Activated naive CD4-positive, alpha-beta T cell treated with anti-CD3 and anti-CD28 coated beads for 36 hours (primary cell): ENCODE results near the gene PLGLB2. TPM values are rescaled to one million over a fixed set of nuclear protein-coding genes. Genes with fewer than 3 reads are reported as not detected.
"Not testable (repeated sequence)": the region's sequence is repeated elsewhere in the genome, so short reads cannot be mapped to it uniquely, and the experiment has no call there.

Experiments
- CTCF ChIA-PET: fragments of 350-600 bp; sonication (Branson Sonifier 250); formaldehyde crosslinking; loops from one replicate; lab custom pipeline; 2021; ENCODE audit warnings: antibody characterized with exemption; lab: Charles Lee
- DNase-seq: peaks from one replicate; pipeline ENCODE4 v3.0.0-alpha.2; 2020
- H3K27ac Mint-ChIP-seq: one replicate; pipeline ENCODE4 v1.8.0; 2021; ENCODE audit warnings: mild to moderate bottlenecking, mixed read lengths
- H3K27me3 Mint-ChIP-seq: one replicate; pipeline ENCODE4 v1.8.0; 2021; ENCODE audit warnings: low read depth, mixed read lengths
- H3K36me3 Mint-ChIP-seq: one replicate; pipeline ENCODE4 v1.8.0; 2021; ENCODE audit warnings: low read depth, mixed read lengths
- H3K4me1 Mint-ChIP-seq: one replicate; pipeline ENCODE4 v1.8.0; 2021; ENCODE audit warnings: low read depth, mixed read lengths
- H3K4me3 Mint-ChIP-seq: one replicate; pipeline ENCODE4 v1.8.0; 2021; ENCODE audit warnings: mild to moderate bottlenecking, moderate library complexity, mixed read lengths
- H3K9me3 Mint-ChIP-seq: one replicate; pipeline ENCODE4 v1.8.0; 2021; ENCODE audit warnings: mixed read lengths
- intact Hi-C: fragments of 100-400 bp; cut with micrococcal nuclease; formaldehyde crosslinking; loops from one replicate; pipeline ENCODE4 v1.15.1; 2023
- total RNA-seq, 2 experiments: library from RNA; stranded (reverse); gene quantifications; one replicate each; pipeline ENCODE4 v1.2.3, GENCODE V29; 2021

The PLGLB2 gene
- total RNA-seq, result under 1 TPM in 1 of 2 experiments, not detected in 1; 0.10 TPM

DNA sequence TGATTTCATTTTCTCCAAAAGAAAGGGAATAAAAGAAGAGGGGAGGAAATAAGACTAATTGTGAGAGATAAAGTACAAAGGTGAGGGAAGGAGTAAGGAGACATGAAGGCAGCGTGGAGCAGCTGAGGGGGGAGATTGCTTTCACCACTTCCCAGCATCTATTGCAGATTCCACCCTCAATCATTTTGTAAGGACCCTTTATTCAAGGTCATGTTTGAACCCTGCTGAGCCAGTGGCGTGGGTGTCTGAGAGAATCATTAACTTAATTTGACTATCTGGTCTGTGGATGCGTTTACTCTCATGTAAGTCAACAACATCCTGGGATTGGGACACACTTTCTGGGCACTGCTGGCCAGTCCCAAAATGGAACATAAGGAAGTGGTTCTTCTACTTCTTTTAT, at the start of gene PLGLB2:
PLGLB2 (plus strand) TSS at position 297 of the 400 bp plus-strand sequence; CDS start at position 364, 67 bp downstream.
- H3K4me1 Mint-ChIP-seq, DNase-seq, H3K36me3 Mint-ChIP-seq, H3K27ac Mint-ChIP-seq, intact Hi-C loops, H3K27me3 Mint-ChIP-seq, CTCF ChIA-PET, H3K4me3 Mint-ChIP-seq, H3K9me3 Mint-ChIP-seq: not testable (repeated sequence)

DNA sequence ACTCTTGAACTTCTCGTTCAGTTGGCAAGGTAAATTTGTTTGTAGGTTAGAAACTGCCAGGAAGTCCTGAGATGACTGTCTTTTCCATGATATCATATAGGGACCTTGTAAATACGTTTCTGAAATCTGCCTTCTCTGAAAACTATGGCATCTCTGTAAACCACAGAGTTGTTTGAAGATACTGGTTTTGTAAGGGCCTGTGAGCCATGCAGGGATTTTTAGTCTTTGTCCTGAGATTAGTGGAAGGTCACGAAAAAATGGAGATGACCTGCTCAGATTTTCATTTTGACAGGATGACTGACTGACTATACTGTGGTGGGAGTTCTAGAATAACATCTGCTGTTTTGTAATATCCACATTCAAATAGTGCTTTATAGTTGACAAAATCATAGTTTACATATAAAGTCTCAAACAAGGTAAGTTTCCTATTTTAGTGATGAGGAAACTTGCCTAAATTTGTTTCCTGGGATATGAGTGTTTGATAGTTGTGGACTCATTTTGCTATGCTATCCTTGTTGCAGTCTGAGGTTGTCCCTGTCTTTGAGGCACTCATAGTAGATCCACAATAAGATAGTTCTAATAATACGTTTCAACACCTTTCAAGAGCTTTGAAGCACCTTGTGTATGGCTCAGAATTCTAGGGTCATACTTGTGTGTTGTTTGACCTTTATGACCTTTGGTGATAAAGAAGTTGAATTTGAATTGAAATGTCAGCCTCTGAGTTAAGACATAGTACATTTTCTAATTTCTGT, 43.1 kb upstream of the PLGLB2 start:
- H3K36me3 Mint-ChIP-seq, H3K9me3 Mint-ChIP-seq, DNase-seq, CTCF ChIA-PET, H3K27me3 Mint-ChIP-seq, intact Hi-C loops, H3K4me1 Mint-ChIP-seq: not testable (repeated sequence)
- Mint-ChIP-seq H3K4me3 (peak overlapping the region; percentile 20), H3K27ac (peak overlapping the region; percentile 80)

DNA sequence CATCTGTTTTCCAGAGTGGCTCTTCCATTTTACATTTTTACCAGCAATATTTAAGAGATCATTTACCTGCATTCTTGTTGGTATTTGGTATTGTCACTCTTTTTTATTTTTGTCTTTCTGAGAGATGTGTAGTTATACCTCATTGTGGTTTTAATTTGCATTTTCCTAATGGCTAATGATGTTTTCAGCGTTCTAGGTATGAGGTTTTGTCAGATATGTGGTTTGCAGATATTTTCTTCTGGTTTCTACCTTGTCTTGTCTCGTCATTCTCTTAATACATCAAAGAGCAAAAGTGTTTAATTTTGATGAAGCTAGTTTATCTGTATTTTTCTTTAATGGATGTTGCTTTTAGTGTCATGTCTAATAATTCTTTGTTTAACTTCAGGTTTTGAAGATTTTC, 39.5 kb upstream of the PLGLB2 start:
- CTCF ChIA-PET, H3K27ac Mint-ChIP-seq, H3K4me3 Mint-ChIP-seq, H3K36me3 Mint-ChIP-seq, H3K27me3 Mint-ChIP-seq, H3K9me3 Mint-ChIP-seq, intact Hi-C loops, H3K4me1 Mint-ChIP-seq, DNase-seq: not testable (repeated sequence)

DNA sequence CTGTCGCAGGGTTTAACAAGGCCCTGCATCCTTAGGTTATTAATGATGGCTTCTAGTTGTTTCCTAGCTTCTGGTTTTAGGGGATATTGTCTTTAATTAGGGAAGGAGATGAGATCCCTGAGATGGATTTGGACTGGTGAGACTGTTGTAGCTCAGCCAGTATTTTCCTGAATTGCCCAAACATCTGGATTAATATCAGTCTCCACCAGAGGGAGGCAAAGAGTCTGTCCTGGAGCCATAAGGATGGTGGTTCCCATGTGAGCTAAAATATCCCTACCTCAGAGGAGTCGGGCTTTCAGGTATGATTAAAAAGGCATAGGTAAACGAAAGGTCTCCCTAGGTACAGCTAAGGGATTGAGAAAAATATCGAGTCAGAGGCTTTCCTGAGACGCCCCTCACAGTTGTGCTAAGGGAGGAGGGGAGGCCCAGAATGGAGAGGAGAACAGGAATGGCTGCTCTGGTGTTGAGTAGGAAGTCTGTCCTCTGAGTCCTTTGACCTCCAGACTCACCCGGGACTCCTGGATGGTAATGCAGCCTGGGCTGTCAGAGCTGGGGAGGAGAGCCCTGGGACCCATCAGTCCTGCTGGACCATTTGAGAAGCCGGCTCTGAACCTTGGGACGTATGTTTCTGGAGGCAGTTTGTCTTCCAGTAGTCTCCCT, 19.8 kb upstream of the PLGLB2 start:
- H3K27me3 Mint-ChIP-seq, H3K27ac Mint-ChIP-seq, intact Hi-C loops, H3K4me3 Mint-ChIP-seq, DNase-seq, H3K4me1 Mint-ChIP-seq, H3K9me3 Mint-ChIP-seq, H3K36me3 Mint-ChIP-seq, CTCF ChIA-PET: not testable (repeated sequence)

DNA sequence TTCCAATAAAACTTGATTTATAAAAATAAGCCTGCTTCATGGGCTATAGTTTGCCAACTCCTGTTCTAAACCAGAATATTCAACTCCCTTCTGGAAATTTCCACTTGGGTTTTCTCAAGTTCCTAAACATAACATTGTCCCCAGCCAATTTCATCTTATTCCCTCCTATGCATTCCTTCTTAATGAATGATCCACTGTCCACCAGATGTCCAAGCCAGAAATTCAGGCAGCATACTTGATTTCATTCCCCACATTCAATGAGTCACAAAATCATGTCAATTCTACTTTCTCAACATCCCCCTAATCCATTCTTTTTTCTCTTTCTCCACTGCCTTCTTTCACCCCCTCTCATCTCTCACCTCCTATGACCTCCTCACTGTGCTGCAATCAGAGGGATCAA, 7.0 kb upstream of the PLGLB2 start:
- H3K27me3 Mint-ChIP-seq, H3K4me3 Mint-ChIP-seq, H3K4me1 Mint-ChIP-seq, H3K27ac Mint-ChIP-seq, H3K9me3 Mint-ChIP-seq, DNase-seq, intact Hi-C loops, H3K36me3 Mint-ChIP-seq, CTCF ChIA-PET: not testable (repeated sequence)

DNA sequence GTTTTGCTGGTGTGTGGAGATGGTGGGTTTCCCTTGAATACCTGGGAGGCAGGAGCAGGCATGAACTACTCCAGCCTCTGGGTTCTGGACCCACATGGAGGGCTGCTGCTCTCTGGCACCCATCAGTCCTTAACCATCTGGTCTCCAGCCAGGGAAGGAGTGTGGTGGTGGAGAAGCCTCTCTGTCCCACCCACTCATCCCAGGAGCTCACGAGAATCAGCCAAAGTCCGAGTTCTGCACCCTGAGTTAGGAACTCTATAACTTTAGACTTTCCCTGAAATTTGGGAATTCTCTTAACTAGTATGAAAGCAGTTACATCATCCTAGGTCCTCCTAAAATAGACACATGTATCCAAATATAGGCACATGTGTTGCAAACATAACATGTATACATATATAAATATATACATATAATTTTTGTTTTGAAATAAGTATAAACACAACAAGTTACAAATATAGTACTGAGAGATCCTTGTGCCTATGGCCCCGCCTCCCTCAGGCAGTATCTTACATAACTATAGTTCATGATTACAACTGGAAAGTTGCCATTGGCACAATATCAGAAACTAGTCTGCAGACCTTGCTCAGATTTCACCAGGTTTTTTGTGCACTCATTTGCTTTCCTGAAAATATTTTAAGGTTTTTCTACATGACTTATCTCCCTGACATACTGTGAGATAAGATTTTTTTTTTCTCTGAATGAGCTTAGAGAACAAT, 5.3 kb upstream of the PLGLB2 start:
- H3K4me3 Mint-ChIP-seq, H3K36me3 Mint-ChIP-seq, intact Hi-C loops, DNase-seq, CTCF ChIA-PET, H3K9me3 Mint-ChIP-seq, H3K27ac Mint-ChIP-seq, H3K4me1 Mint-ChIP-seq, H3K27me3 Mint-ChIP-seq: not testable (repeated sequence)

DNA sequence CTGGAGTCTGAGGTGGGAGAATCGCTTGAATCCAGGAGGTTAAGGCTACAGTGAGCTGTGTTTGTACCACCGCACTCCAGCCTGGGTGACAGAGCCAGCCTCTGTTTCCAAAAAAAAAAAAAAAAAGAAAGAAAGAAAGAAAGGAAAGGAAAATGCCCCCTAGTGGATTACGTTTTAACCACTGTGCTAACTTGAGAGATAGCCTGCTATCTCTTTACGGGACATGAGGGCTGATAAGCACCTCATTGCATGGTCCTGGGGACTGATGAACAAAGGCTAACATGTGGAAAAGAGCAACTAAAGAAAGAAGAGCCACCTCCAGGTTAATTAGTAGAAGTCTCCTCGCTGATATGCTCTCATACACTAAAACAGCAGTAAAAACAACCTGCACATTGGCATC, 4.2 kb upstream of the PLGLB2 start:
- H3K36me3 Mint-ChIP-seq, H3K27ac Mint-ChIP-seq, H3K9me3 Mint-ChIP-seq, intact Hi-C loops, CTCF ChIA-PET, DNase-seq, H3K4me1 Mint-ChIP-seq, H3K4me3 Mint-ChIP-seq, H3K27me3 Mint-ChIP-seq: not testable (repeated sequence)

DNA sequence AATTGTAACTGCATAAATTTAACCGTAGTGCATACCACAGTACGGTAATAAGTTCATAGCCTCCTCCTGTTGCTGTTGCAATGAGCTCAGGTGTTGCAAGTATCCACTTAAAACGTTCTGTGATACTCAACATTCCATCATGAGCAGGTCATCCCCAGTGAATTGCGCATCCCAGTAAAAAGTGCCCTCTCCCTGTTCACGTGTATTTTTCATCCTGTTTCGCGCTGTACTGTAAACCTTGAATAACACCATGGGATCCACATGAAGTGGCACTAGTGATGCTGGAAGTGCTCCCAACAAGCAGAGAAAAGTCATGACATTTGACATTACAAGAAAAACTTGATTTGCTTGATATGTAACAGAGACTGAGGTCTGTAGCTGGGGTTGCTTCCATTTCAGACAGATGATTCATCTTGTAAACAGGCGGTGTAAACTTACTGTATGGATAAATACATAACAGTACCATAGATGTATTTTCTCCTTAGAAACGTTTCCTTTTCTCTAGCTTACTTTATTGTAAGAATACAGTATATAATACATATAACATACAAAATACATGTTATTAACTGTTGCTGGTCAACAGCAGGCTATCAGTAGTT, 2.4 kb upstream of the PLGLB2 start:
- CTCF ChIA-PET, DNase-seq, intact Hi-C loops, H3K4me1 Mint-ChIP-seq, H3K27me3 Mint-ChIP-seq, H3K9me3 Mint-ChIP-seq, H3K27ac Mint-ChIP-seq, H3K4me3 Mint-ChIP-seq, H3K36me3 Mint-ChIP-seq: not testable (repeated sequence)

DNA sequence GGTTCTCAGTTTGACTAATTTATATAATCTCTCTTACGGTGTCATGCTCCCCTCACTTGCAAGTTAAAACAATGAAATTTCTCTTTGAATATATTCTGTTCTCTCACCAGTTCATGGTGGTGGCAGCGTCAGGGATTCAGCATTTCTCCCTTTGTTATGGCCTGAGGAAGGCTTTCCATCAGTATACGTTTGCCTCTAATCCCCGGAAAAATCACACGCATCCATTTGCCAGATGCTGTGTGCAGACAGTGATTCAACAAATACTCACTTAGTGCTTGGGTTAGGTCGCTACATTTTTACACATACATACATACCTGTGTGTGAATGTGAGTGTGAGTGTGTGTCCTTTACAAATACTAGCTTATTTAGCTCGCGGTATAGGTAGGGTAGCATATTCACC, 637 bp downstream of the PLGLB2 start:
- not testable (repeated sequence) for H3K36me3 Mint-ChIP-seq

DNA sequence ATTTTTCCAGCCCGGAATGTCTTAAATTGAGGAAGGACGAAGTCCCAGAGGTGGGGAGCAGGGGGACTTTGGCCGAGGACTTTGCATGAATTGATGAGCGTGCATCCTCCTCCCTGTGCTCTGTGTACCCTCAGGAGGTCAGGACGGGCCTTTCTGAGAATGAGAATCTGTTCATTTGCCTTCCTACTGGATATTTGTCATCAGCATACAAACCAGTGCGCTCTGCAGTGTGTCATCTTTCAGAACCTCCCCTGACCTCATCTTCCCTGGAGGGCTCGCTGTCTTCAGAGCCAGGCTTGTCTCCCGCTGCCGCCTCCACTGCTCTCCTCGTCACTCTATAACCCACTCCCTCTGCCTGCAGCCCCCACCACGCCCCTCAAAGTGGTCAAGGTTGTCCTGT, 2.7 kb downstream of the PLGLB2 start:
- DNase-seq, H3K36me3 Mint-ChIP-seq, CTCF ChIA-PET, H3K4me1 Mint-ChIP-seq, H3K9me3 Mint-ChIP-seq, H3K4me3 Mint-ChIP-seq, H3K27ac Mint-ChIP-seq, intact Hi-C loops, H3K27me3 Mint-ChIP-seq: not testable (repeated sequence)

More for the DNA sequence above, 637 bp downstream of the PLGLB2 start:
- H3K4me3 Mint-ChIP-seq, H3K4me1 Mint-ChIP-seq, H3K9me3 Mint-ChIP-seq, DNase-seq, intact Hi-C loops, H3K27me3 Mint-ChIP-seq, H3K27ac Mint-ChIP-seq, CTCF ChIA-PET: not testable (repeated sequence)

DNA sequence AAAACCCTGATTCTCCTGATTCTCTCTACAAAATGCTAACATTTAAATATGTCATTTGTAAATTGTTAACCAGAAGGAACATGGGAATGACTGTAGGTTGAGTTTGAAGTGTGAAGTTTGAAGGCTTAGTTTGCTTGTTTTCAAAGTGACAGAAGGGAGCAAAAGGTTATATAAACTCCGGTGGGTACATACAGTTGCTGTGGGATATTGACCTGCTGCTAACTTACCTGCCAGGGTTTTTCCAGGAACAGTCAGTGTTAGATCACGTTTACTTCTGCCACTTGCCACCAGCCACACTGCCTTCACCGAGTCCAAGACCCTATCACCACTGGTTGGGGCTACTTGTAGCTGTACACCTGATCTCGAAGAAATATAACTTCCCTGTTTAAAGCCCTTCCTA, 6.9 kb downstream of the PLGLB2 start:
- intact Hi-C loops, CTCF ChIA-PET, H3K9me3 Mint-ChIP-seq, H3K4me3 Mint-ChIP-seq, H3K36me3 Mint-ChIP-seq, H3K27ac Mint-ChIP-seq, H3K27me3 Mint-ChIP-seq, DNase-seq, H3K4me1 Mint-ChIP-seq: not testable (repeated sequence)
